NCI-H1092 treated with DMSO at 0.1 percent for 48 hours (cell line): ENCODE results near the gene ACIN1.

ENCODE experiments used
- DNase-seq: peaks from one replicate; lab custom pipeline; 2025; lab: John Stamatoyannopoulos, UW

The ACIN1 gene

DNA sequence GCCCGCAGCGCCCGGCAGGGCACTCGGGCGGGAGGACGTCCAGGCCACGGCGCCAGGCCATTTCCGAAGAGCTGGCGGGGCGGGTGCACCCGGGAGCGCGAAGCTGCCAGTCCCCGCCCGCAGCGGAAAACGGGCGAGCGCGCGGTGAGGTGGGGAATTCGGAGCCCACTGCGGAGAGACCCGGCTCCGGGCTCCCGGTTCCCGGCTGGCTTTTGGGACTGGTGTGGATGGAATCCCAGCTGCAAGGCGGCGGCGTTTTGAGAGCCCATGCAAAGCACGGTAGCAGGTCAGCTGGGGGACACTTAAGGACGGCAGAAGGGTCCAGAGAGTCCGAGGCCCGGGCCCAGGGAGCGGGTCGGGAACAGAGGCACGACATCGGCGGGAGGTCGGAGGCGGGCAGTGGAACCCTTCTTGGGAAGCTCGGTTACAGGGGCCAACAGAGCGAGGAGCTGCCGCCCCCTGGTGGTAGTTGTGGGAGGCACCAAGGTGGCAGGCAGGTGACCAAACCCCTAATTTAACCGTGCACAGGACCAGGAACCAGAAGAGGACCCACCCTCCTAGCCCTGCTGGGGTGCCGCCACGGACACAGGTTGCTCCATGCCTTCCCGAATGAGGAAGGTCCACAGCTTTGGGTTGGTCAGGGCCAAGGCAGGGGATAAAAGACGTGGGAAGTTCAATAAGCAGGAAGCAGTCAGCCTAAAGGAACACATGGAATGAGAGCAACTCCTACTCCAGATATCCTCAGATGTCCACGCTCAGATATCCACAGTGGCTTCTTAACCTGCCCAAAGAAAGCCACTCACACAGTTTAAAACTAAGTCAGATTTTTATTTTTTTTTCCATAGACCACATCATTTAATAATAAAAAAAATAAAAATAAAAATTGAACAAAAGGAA is 36.9 kb downstream of the ACIN1 start:
- DNase-seq = no peak

DNA sequence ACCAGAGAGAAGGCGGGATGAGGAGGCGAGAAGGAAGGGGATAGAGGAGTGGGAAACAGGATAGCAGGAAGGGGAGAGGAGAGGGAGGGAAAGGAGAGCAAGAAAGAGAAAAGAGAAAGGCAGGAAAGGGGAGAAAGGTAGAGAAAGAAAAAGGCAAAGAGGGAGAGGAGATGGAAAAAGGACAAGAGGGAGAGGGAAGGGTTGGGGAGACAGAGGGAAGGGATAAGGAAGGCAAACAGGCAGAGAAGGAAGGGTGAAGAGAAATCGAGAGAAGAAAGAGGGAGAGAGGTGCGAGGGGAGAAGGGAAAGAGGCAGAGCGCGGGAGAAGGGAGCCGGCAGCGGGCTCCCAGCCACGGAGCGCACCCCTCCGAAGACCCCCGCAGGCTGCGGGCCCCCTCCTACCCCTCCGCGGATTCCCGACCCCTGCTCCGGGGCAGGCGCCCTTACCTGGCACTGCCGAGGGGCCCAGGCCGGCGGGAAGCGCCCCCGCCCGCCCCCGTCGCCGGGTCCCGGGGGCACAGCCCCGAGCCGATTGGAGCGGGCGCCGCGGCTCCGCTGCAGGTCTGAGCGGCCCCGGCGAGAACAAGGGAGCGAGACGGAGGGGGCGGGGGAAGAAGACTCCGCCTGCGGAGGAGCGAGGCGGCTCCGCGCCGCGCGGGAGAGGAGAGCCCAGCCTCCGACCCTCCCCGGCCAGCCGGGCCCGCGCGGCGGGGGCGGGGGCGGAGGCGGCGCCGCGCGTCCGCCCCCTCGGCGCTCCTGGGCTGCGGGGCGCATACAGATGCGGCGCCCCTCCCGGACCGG is 37.8 kb downstream of the ACIN1 start, which contains the start of gene CDH24:
Gene CDH24, minus strand, starts transcription at position 565 of the 801 bp plus-strand sequence. CDS start 1,787 bp downstream, outside the sequence.
- DNase-seq = no peak

- no peak for DNase-seq
These were observed 38.6 kb downstream of the ACIN1 start for GRCh38 chr14:23056145-23056955.

DNA sequence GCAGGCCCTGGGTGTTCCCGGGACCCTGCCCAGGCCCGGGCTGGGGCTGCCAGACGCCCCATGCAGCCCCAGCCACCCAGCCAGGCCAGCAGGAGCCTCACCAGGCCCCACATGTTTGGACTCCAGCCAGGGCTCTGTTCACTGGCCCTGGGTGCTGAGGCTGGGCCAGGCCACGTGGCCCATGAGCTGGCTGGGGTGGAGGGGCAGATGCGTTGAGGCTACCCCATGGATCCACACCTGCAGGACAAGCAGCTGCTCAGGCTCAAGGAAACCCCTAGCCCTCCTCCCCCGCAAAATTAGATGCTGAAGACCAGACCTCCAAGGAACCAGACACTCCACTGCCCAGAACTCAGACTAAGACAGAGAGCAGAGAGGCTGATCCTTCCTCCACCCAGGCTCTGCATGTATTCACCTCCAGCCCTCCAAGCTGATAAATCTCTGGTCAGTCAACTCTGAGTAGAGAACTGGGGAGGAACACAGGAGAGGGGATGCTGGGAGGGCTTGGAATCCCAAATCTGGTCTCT is 39.3 kb downstream of the ACIN1 start:
- no peak for DNase-seq

GRCh38 chr14:23055147-23055550 is 39.8 kb downstream of the ACIN1 start:
- no peak for DNase-seq

DNA sequence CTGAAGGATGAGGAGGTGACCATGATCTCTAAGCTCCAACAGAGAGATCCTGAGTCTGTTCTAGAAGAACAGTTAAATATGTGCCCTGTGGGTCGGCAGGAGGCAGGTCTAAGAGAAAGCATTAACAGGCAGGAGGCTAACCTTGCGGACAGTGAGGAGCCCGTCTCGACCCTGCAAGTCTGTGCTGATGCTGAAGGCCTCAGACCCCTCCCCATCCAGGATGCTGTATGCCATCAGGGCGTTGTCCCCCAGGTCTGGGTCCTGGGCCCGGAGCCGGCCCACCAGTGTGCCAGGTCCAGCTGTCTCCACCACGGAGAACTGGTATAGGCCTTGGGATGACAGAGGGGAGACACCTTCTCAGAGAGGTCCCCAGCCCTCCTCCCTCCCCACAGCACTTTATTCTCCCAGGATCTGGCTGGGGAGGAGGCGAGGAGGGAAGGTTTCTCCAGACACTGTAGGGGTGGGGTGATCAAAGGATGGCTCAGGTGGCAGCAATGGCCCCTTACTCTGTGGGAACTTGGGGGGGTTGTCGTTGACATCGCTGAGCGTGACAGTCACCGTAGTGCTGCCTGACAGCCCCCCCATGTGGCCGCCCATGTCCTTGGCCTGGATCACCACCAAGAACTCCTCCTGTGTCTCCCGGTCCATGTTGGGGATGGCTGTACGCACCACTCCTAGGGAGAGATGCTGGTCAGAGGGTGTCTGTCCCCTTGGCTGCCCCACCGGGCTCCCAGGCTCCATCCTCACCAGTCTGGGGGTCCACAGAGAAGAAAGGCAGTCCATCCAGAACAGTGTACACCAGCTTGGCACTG is 40.7 kb downstream of the ACIN1 start:
- DNase-seq = no peak

GRCh38 chr14:23053426-23053825 is 41.5 kb downstream of the ACIN1 start:
- no peak for DNase-seq

- DNase-seq = no peak
These were observed 42.3 kb downstream of the ACIN1 start for GRCh38 chr14:23052671-23053070.

DNA sequence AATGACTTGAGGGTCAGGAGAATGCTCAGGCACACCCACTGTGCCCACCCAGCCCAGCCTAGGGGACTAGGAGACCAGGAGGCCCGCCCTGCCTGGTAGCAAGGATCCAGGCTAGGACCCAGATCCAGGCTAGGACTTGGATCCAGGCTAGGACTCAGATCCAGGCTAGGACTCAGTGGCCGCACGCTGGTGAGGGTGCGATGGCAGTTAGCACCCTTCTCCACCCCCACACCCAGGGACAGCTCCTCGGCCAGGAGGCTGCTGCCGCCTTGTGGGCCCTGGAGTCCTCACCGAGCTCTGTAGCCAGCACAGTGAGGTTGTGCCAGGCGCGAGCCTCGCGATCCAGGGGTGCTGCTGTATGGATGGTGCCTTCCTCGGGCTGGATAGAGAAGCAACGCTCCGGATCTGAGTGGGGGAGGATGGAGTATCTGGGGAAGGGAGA is 42.7 kb downstream of the ACIN1 start:
- no peak for DNase-seq

DNA sequence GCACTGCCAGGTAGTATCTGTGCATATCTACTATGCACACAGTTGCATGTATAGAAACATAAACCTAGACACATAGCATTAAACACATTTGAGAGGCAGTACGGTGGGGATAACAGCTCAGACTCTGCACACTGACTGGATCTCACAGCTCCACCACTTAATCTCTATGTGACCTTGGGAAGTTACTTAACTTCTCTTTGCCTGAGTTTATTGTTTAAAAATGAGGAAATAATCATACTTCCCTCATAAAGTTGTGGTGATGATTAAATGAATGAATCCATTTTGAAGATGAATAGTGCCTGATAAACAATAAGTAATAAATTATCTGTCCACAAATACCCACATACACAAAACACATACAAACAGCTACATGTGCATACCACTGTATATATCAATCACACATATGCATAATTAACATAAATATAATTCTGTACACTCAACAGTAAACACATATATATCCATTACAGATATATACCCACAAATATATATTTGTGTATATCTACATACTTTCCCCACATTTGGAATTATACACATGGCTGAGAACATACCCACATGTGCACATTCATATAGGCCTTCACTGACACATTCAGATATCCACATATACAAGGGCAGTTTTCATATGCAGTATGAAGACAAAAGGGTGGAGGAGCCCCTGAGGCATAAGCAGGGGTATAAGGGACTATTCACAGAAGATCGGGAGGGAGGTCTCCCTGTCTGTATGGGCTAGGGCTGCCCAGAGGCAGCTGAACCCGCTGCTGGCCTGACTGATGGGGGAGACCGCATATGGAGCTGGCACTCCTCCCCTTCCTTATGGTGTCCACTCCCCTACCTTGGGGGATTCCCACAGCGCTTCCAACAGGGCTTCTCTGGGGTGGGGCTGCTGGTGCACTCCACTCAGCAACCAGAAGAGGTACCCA is 43.5 kb downstream of the ACIN1 start:
- no peak for DNase-seq

- DNase-seq = no peak
These were observed 45.9 kb downstream of the ACIN1 start for GRCh38 chr14:23049011-23049410.

GRCh38 chr14:23047751-23048693 is 46.9 kb downstream of the ACIN1 start:
- DNase-seq = no peak

DNA sequence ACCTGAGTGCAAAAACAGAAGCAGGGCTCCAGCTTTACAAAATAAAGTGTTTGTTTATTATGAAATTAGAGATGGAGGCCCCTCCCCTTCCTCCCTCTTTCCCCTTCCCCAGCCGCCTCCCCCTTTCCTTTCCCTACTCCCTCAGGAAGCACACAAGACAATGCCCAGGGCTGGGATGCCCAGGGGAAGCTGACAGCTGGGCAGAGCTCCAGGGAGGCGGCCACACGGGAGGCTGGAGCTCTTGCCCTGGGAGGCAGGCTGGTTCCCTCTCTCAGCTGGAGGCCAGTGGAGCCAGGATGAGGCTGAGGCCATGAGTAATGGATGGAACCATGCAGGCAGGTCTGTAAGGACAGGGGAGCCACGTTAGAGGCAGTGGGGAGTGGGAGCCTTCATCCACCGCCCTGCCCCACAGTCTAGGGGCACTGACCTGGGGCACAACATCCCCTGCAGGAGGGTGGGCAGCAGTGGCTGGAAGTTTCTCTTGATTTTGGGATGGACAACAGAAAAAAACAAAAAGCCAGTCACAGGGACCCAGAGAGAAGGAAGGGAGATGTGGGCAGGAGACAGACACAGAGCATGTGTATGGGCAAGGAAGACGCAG is 47.8 kb downstream of the ACIN1 start:
- DNase-seq = no peak

GRCh38 chr14:23045419-23046357 is 49.2 kb downstream of the ACIN1 start:
- no peak for DNase-seq

DNA sequence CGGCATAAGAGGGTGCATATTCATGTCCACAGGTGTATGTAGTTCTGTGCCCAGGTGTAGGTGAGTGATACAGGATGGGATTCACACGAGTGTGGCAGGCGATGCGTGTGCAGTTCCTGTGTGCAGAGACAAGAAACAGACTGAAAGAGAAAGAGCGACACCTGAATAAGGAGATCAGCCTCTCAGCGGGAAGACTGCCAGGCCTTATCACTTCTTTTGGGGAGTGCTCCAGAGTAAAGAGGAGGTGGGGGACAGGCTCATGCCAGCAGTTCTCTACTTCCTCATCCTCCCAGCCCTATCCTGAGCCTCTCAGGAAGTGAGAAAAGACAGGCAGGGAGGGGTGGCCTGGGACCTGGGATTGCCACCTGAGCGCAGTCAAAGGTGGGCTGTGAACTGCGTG is 50.1 kb downstream of the ACIN1 start:
- no peak for DNase-seq

GRCh38 chr14:23043754-23044153 is 51.2 kb downstream of the ACIN1 start:
- DNase-seq = no peak

DNA sequence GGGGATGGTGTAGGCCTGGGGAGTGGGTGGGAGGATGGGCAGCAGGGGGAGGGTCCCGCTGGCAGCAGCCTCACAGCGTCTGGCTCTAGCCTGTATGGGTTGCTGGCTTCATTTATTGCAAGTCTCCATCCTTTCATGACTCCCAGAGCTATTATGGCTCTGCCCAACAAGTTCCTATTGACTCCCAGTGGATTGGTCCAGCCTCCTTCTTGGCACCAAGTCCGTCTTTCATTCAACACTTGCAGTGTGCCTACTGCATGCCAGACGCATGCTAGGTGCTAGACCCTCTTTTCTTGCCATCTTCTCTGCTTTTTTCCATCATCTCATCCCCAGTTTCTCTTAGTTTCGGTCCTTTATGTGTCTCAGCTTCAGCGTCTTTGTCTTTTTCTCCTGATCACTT is 51.8 kb downstream of the ACIN1 start:
- no peak for DNase-seq
